ENCODE data around the gene CCDC158.

GRCh38 chr4:76434901-76435527 is 14.1 kb upstream of the CCDC158 start, which contains the start of gene SHROOM3:
- TF ChIP-seq CTCF (IDR thresholded peaks at IDR 0.05) (no peak), POLR2A (IDR thresholded peaks at IDR 0.05) (no peak)

All from Peyer's patch (tissue), 4 donors.